GM04504 (cell line): ENCODE results near the gene LTO1.

ENCODE experiments used
- DNase-seq: peaks from one replicate; pipeline ENCODE4 v3.0.0-alpha.2; 2012; ENCODE audit warnings: low read depth

LTO1 gene

DNA sequence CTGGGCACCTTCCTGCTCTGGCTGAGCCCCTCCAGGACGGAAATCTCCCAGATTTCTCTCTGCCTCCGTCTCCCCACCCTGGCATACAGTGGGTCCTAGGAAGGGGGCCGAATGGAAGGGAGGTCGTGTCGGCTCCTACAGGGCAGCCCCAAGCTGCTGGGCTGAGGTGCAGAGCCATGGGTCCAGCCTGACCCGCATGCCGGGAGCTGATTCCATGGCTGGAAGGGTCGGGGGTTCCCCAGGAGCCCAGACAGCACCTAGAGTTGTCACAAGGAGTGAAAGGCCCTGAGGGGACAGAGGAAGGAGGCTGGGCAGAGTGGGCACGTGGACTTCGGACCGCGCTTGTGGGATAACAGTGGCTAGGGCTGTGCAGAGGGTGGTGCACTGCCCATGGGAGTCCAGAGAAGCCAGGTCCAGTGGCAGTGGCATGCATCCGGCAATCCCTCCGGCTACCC lies 17.7 kb downstream of the LTO1 start:
- no peak for DNase-seq

DNA sequence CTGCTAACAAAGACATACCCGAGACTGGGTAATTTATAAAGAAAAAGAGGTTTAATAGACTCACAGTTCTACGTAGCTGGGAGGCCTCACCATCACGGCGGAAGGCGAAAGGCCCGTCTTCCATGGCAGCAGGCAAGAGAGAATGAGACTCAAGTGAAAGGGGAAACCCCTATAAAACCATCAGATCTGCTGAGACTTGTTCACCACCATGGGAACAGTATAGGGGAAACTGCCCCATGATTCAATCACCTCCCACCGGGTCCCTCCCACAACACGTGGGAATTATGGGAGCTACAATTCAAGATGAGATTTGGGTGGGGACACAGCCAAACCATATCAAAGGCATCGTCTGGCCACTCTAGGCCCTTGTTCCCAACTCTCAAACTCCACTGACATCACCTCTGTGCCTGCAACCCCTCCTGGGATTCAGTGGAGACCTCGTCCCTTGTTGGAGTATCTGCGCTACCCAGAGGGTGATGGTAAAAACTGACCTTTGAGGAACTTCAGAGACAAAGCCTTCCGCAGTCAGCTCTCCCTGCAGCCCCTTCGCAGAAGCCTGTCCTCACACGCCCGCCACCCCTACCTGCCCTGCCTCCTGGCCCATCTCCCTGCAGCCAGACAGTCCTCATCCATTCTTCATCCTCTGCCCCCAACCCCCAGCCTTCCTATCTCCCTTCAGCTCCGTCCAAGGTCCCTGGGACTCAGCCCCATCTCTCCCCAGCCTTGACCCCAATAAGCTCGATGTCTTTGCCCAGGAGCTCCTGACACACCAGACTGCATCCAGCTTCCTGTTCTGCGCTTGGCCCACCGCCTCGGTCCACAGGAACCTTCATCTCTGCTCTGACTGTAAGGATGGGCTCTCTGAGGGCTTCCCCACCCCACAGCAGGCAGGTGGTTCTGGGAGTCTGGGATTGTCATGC lies 18.4 kb downstream of the LTO1 start:
- DNase-seq, result no peak

DNA sequence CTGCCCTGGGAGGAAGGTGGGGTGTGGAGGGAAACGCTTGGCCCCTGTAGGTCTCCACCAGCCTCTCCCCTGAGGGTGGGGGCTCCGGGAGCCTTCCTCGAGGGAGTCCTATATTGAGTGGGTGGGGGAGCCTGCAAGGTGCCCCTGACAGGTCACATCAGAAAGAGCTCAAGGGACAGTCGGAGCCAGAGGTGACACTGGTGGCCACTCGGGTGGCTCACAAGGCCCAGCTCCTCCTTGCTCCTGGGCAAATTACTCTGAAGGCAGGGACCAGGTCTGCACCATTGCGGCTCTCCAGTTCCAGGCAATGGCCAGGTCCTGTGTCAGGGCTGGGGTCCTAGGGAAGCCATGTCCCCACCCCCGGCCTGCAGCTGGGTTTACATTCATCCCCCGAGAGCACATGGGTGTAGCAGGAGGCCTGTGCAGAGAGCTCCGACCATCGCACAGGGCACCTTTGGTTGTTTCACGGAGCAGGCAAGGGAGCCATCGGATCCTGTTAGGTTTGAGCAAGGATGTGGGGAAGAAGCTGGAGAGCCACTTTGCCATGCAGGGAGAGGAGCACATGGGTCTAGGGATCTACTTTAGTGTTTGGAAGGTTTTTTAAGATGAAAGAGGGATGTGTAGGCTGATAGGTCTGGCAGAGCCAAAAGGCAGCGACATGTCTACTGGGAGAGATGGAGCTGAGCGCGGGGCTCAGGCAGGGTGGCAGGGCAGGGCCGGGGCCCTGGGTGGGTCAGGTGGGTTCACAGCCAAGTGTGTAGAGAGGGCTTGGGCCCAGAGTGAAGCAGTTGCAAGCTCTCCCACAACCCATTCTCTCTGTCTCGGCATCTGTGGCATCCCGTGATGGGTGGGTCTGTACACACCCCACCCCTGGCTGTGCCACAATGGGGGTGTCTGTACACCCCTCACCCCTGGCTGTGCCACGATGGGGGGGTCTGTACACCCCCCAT lies 19.4 kb downstream of the LTO1 start:
- DNase-seq, result no peak

DNA sequence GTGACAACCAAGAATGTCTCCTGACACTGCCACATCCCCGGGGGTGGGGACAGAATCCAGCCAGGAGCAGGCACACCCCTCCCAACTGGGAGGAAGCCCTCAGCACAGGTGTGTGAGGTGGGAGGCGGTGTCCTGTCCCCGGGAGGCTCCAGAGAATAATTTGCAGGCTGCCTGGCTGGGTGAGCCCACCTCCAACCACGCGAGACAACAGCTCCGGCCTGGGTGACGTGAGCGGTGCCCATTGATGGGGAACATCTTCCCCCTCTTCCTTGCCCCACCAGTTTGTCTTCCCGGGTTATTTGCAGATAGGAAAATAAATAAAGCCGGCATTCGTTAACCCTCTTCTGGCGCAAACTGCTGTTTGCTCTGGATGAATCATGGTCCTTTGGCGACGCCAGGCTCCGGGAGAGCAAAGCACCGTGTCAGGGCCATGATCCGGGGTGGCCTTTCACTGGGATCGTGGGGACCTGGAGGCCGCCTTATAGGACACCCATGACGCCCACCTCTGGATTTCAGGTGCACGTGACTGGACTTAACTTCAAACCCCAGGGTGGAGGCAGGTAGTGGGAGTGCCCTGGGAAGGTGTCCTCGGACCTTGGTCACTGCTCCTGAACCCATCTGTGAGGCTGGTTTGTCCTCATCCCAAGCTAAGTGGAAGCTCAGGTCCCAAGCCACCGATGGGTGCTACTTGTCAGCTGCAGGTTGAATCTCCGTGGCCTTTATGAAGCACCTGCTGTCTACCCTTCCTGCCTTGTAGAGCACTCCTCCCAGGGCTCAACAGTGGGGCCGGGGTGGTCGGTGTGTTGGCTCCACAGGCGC lies 20.3 kb downstream of the LTO1 start:
- DNase-seq, result no peak

DNA sequence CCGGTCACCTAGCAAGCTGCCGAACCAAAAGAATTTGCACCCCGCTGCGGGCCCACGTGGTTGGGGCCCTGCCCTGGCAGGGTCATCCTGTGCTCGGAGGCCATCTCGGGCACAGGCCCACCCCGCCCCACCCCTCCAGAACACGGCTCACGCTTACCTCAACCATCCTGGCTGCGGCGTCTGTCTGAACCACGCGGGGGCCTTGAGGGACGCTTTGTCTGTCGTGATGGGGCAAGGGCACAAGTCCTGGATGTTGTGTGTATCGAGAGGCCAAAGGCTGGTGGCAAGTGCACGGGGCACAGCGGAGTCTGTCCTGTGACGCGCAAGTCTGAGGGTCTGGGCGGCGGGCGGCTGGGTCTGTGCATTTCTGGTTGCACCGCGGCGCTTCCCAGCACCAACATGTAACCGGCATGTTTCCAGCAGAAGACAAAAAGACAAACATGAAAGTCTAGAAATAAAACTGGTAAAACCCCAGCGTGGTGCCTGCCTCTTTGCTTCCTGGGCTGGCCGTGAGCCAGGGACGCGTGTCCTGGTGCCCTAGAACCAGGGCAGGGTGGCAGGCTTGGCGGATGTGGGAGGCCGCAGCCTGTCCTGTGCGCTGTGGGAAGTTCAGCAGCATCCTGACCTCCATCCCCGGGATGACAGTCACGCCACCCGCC lies 21.0 kb downstream of the LTO1 start:
- DNase-seq, result no peak

DNA sequence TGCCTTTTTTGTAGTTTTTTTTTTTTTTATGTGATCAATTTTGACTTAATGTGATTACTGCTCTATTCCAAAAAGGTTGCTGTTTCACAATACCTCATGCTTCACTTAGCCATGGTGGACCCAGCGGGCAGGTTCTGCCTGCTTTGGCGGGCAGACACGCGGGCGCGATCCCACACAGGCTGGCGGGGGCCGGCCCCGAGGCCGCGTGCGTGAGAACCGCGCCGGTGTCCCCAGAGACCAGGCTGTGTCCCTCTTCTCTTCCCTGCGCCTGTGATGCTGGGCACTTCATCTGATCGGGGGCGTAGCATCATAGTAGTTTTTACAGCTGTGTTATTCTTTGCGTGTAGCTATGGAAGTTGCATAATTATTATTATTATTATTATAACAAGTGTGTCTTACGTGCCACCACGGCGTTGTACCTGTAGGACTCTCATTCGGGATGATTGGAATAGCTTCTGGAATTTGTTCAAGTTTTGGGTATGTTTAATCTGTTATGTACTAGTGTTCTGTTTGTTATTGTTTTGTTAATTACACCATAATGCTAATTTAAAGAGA lies 21.7 kb downstream of the LTO1 start:
- DNase-seq, result no peak

DNA sequence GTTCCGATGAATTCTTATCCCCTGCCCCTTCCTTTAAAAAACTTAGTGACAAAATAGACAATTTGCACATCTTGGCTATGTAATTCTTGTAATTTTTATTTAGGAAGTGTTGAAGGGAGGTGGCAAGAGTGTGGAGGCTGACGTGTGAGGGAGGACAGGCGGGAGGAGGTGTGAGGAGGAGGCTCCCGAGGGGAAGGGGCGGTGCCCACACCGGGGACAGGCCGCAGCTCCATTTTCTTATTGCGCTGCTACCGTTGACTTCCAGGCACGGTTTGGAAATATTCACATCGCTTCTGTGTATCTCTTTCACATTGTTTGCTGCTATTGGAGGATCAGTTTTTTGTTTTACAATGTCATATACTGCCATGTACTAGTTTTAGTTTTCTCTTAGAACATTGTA lies 22.2 kb downstream of the LTO1 start:
- no peak for DNase-seq

DNA sequence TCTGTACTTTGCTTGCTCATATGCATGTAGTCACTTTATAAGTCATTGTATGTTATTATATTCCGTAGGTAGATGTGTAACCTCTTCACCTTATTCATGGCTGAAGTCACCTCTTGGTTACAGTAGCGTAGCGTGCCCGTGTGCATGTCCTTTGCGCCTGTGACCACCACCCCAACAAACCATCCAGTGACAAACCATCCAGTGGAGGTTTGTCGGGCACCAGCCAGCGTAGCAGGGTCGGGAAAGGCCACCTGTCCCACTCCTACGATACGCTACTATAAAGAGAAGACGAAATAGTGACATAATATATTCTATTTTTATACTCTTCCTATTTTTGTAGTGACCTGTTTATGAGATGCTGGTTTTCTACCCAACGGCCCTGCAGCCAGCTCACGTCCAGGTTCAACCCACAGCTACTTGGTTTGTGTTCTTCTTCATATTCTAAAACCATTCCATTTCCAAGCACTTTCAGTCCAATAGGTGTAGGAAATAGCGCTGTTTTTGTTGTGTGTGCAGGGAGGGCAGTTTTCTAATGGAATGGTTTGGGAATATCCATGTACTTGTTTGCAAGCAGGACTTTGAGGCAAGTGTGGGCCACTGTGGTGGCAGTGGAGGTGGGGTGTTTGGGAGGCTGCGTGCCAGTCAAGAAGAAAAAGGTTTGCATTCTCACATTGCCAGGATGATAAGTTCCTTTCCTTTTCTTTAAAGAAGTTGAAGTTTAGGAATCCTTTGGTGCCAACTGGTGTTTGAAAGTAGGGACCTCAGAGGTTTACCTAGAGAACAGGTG lies 23.1 kb downstream of the LTO1 start:
- no peak for DNase-seq

DNA sequence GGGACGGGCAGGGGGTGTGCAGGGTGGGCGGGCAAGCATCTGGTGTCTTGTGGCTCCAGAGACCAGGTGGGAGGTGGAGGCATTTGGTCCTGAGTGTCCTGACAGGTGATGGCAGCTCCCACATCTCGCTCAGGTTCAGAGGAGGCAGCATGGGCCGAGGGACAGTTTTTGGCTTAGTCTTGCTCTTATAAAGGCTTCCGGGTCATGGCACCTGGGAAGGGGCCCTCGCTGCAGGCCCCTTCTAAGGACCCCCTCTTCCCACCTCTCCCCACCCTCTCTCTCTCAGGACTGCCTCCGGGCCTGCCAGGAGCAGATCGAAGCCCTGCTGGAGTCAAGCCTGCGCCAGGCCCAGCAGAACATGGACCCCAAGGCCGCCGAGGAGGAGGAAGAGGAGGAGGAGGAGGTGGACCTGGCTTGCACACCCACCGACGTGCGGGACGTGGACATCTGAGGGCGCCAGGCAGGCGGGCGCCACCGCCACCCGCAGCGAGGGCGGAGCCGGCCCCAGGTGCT lies 24.3 kb downstream of the LTO1 start:
- DNase-seq, result no peak

DNA sequence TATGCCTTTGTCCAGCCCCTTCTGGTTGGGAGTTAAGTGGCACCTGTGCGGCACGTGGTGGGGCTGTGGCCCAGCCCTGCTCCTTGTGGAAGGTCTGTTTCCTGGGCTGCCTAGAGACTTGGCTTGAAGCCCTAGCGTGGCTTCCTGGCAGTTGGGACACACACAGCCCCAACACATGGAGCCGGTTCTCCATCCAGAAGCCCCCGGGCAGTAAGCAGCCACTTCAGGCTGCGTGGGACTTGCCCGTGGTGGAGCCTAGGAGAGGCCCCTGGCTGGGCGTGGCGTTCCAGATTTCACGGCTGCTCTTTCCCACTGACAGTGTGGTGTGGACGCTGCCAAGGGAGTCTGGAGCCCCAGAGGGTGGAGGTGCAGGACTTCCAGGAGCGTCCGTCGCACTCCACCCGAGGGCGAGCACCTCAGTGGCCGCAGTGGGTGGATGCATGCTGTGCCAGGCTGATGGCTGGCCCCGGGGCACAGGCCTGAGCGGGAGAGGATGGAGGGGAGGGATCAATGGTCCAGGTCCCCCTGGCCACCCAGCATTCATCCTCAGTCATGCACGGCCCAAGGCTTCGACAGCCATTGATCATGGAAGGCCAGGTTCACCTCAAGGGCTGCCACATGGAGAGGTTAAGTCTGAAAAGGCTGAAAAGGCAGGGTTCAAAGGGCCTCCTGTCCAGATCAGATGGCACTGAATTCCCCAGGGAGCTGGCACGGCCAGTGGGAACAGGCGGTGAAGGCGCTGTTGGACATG lies 24.9 kb downstream of the LTO1 start:
- DNase-seq, result no peak

DNA sequence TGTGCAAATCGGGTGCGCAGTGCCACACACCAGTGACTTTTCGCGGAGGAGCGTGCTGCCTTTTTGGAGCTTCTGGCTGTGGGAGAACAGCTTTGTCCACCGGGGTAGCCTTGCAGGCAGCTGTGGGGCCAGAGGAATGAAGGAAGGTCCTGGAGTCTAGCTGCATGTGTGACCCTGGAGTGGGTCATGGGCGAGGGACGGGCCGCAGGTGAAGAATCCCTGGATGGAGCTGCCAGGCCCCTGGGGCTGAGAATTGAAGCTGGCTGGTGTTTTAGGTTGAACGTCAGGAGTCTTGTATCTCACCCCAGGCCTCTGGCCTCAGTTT lies 25.6 kb downstream of the LTO1 start:
- no peak for DNase-seq

DNA sequence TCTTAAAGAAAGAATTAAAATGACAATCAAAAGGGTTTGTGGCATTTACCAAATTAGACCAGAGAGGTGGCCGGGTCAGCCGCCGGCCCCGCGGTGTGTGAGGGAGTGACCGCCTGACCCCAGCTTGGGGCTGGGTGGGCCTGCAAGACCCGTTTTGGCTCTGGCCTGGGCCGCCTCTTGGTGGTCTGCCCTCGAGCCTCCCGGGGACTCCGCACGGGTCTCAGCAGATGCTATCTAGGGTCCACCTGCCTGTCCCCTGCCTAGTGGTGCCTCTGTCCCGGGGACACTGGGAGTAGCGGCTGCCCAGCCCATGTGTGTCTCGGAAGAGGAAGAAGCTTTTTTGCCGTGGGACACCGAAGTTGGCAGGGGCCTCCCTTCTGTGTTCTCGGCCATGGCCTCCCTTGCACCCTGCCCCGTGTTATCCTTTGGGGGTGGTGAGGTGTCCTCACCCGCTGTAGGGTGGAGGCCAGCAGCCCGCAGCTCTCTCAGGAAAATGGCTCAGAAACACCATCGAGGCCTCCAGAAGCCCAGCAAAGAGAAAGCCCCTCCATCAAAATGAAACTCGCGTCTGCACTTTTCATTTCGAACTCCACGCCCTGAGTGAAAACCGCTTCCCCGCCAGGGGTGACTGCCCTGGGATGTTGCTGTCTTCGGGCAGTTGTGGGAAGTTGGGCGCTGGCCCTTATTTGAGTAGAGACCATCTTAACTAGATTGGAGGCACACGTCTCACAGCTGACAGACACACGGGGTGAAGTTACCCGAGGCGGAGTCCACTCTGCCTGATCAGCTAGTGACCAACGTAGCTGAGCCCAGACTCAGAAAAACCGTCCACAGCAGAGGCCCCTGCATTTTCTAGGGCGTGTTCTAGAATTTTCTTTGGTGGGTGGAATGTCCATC lies 26.2 kb downstream of the LTO1 start:
- DNase-seq, result no peak

DNA sequence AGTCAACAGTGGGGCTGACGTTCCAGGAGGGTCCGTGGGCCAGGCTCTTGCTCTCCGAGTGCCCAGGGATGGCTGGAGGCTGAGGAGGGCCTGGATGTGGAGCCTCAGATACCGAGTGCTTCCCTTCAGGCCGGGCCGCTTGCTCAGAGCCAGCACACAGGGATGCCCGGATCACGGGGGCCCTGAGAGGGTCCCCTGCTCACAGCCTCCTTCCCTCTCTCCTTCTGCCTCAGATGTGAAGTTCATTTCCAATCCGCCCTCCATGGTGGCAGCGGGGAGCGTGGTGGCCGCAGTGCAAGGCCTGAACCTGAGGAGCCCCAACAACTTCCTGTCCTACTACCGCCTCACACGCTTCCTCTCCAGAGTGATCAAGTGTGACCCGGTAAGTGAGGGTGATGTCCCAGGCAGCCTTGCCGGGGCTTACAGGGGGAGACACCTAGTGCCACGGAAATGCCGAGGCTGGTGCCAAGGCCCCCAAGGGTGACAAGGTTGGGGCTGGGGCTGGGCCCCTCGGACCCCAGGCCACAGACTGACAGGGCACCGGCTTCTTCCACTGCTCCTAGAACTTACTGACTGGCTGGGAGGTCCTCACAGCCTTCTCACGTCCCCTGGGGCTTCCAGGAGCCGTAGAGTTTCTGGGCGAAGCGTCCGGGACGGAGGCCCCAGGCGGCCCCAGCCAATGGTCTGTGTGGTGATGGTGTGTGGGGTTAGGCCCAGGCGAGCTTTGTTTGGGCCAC lies 27.2 kb downstream of the LTO1 start:
- no peak for DNase-seq

DNA sequence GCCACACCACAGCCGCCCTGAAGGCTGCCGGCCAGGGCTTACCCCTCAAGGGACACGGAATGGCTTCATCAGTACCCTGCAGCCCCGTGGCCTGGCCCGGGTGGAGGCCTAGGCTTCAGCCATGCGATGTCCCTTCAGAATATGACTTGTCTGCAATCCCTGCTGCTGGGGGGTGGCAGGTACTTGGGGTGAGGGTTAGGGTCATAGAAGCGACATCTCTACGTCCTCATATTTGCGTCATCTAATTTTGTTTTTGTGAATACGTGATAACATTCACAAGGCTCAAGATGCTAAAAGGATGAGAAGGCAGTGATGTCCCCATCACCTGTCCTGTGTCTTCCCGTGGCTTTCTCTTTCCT lies 27.8 kb downstream of the LTO1 start:
- DNase-seq, result no peak

DNA sequence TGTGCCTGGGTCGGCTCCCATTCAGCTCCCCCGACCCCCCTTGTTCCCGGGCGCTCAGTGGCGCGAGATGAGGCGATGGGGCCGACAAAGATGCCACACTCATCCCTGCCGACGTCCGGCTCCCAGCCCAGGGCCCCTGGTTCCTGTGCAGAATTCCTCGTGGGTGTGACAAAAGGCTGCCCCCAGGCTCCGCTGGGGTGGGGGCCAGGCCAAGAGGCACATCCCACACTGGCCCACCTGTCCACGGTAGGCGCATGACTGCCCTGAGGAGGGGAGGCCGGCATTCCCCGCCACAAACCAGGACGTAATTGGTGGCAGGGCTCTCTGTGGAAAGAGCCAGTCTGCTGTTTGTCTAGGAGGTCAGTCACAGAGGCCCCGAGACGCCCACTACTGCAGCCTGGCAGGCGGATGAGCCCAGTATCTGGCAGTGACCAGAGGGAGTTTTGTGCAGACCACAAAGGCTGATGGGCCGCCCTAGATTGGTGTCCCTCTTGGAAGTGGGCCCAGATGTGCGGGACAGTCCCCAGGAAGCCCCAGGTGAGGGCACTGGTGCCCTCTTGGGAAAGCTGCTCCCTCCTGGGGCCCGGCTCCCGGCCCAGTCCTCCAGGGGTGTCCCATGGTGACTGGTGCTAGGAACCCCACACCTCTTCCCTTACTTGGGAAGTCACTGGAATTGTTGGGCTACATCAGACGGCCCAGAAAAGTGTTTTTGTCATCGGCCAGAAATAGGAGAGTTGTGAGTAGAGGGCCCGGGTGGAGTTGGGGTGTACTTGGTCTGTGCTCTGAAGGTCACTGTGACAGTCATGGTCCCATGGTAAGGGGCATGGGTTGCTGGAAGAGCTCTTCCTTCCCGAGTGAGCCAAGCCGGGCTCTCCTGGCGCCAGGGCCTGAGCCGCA lies 28.4 kb downstream of the LTO1 start:
- DNase-seq, result no peak

DNA sequence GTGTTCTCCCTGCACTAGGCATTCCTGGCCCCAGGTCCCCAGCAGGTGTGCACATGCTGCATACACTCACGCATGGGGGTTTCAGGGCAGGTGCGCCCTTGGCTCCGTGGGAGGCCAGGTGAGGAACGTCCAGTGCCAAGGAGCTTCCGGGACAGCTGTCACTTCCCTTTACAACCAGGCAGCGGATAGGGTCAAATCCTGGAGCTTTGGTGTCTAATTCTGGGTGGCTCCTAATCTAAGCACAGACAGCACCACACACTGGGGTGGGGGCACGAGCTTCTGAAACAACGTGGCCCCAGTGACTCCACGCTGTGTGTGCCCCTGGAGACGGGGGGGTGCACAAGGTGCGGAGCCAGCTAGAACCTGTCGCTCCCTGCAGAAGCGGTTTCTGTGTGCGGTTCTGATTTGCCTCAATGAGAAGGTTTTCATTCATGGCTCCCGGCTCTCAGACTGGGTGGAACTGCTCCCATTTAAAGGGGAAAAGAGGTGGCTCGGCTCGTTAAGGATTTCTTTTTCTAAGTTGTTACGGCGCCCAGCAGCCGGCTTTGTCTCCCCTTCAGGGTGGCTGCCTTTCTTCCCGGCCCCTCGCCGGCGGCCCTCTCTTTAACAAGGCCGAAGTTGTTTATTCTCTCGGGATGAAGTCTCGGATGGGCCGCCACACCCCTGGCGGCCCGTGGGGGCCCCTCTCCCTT lies 29.2 kb downstream of the LTO1 start:
- no peak for DNase-seq
